Body of pancreas (tissue), 4 donors: Measurements from ENCODE around the gene TMEM217. TPM values are rescaled to one million over a fixed set of nuclear protein-coding genes. Genes with fewer than 3 reads are reported as not detected.
"Not testable (repeated sequence)": the region's sequence is repeated elsewhere in the genome, so short reads cannot be mapped to it uniquely, and the experiment has no call there.

Experiments
- ATAC-seq: fragments of 150-250 bp; one replicate; pipeline ENCODE4 v1.9.1; 2016
- DNase-seq, 4 donors: peaks; one replicate each; pipeline ENCODE4 v3.0.0-alpha.2; 2019
- H3K27ac ChIP-seq, 4 donors: fragments of 200-600 bp; sonication (generic); 1 replicate in 3 of 4; 2 replicates in 1 of 4; pipeline versions ENCODE4 v1.5.1 to v1.6.1; 2016 to 2019; ENCODE audit warnings: mild to moderate bottlenecking in 1 of 4, mixed read lengths in 1 of 4, moderate library complexity in 1 of 4
- H3K27me3 ChIP-seq, 2 donors: fragments of 200-600 bp; sonication (generic); one replicate each; pipeline ENCODE4 v1.6.0; 2016; ENCODE audit warnings: mild to moderate bottlenecking in 1 of 2
- H3K36me3 ChIP-seq, 2 donors: fragments of 200-600 bp; sonication (generic); replicated peaks in 1 of 2; 2 replicates each; pipeline ENCODE4 v1.5.1; 2016; ENCODE audit warnings: low read depth in 2 of 2; ENCODE audit not compliant: insufficient read depth in 1 of 2
- H3K4me1 ChIP-seq: fragments of 200-600 bp; sonication (generic); one replicate; pipeline ENCODE4 v1.6.0; 2016
- H3K4me3 ChIP-seq, 2 donors: fragments of 200-600 bp; sonication (generic); 1 replicate in 1 of 2; 2 replicates in 1 of 2; pipeline ENCODE4 v1.5.1; 2016 to 2019
- H3K9me3 ChIP-seq, 3 donors: fragments of 200-600 bp; sonication (generic); 1 replicate in 2 of 3; 2 replicates in 1 of 3; pipeline ENCODE4 v1.5.1; 2016
- POLR2A ChIP-seq, 3 donors: fragments of 450-650 bp; IDR thresholded peaks; one replicate each; pipeline ENCODE4 v1.6.1; 2016; ENCODE audit warnings: antibody characterized with exemption in 3 of 3, mild to moderate bottlenecking in 2 of 3
- whole genome bisulfite sequencing, 2 donors: methylation state at CpG; one replicate each; pipeline ENCODE4 v1.1.5; 2017; 5-methylcytosine and 5-hydroxymethylcytosine counted together
- intact Hi-C: fragments of 100-400 bp; cut with DNase I; formaldehyde crosslinking; loops from one replicate; pipeline ENCODE4 v1.15.1; 2023
- total RNA-seq, 2 donors: library from RNA; depleted of rRNA; stranded (reverse); fragments of >200 nt; gene quantifications; one replicate each; pipeline ENCODE4 v1.1.0, GENCODE V29; 2016
- TF ChIP-seq, protein P1 (sequence below), 7 experiments: fragments of 450-650 bp in 4 of 7; fragments of 200-600 bp in 3 of 7; sonication (generic) in 3 of 7; IDR thresholded peaks; one replicate each; pipeline ENCODE4 v1.5.1; 2016 to 2019; ENCODE audit warnings: antibody characterized with exemption in 7 of 7

TMEM217 gene
- total RNA-seq, 2 donors from 2014 or later = not detected

DNA sequence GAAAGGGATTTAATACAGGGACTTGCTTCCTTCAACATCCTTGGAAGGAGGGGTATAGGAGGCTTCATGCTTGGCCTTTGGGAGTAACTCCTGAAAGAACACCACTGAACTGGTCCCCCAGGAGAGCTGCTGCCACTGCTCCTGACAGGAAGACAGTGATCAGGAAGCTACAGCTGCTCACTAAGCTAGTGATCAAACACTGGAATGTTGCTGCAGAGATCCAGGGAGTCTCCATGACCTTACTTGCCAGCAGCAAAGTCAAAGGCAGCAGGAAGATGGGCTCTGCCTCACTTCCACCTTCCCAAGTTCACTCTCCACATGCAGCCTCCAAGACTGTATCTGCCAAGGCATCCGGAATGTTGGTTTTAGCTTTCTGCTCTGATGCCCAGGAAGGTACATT, 56.2 kb downstream of the TMEM217 start:
- Histone ChIP-seq H3K27ac (no peak overlapping the region), H3K9me3 (no peaks in the 10 kb centered on the region), H3K36me3 (no peaks in the 10 kb centered on the region), H3K4me3 (no peak overlapping the region), H3K27me3 (no peaks in the 10 kb centered on the region), H3K4me1 (peaks cover 5% of the 10 kb centered on the region)
- intact Hi-C loops = loop anchor here (10.0 kb wide), 1 partner anchor 437 kb away; no protein-coding TSS in a partner anchor
- no peak for TF ChIP-seq POLR2A (IDR thresholded peaks at IDR 0.05)
- TF ChIP-seq, protein P1, sequence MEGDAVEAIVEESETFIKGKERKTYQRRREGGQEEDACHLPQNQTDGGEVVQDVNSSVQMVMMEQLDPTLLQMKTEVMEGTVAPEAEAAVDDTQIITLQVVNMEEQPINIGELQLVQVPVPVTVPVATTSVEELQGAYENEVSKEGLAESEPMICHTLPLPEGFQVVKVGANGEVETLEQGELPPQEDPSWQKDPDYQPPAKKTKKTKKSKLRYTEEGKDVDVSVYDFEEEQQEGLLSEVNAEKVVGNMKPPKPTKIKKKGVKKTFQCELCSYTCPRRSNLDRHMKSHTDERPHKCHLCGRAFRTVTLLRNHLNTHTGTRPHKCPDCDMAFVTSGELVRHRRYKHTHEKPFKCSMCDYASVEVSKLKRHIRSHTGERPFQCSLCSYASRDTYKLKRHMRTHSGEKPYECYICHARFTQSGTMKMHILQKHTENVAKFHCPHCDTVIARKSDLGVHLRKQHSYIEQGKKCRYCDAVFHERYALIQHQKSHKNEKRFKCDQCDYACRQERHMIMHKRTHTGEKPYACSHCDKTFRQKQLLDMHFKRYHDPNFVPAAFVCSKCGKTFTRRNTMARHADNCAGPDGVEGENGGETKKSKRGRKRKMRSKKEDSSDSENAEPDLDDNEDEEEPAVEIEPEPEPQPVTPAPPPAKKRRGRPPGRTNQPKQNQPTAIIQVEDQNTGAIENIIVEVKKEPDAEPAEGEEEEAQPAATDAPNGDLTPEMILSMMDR (IDR thresholded peaks at IDR 0.05) = no peak
- 93 to 100% methylated on average over 1 of the region's 1 CpG for WGBS, 2 donors
- no peak for DNase-seq
- no peak for ATAC-seq

GRCh38 chr6:37200085-37200484, 57.9 kb downstream of the TMEM217 start:
- Histone ChIP-seq H3K27me3 (no peaks in the 10 kb centered on the region), H3K4me3 (no peak overlapping the region), H3K36me3 (no peaks in the 10 kb centered on the region), H3K27ac (no peak overlapping the region), H3K4me1 (peaks cover 5% of the 10 kb centered on the region), H3K9me3 (no peaks in the 10 kb centered on the region)
- ATAC-seq = no peak
- no peak for DNase-seq
- WGBS, 2 donors = 67 to 79% methylated on average over 5 of the region's 5 CpGs
- TF ChIP-seq POLR2A (IDR thresholded peaks at IDR 0.05) = no peak
- TF ChIP-seq, protein P1 (IDR thresholded peaks at IDR 0.05) = no peak
- intact Hi-C loops = loop anchor here (10.0 kb wide), 1 partner anchor 435 kb away; no protein-coding TSS in a partner anchor

DNA sequence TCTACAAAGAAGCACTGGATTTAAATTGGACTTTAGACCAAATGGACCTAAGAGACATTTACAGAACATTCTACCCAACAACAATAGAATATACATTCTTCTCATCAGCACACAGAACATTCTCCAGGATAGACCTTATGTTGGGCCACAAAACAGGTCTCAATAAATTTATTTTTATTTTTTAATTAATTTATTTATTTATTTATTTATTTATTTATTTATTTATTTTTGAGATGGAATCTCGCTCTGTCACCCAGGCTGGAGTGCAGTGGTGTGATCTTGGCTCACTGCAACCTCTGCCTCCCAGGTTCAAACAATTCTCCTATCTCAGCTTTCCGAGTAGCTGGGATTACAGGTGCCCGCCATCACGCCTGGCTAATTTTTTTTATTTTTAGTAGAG, 61.5 kb downstream of the TMEM217 start:
- H3K36me3 ChIP-seq, H3K27me3 ChIP-seq, DNase-seq, H3K4me1 ChIP-seq, intact Hi-C loops, H3K4me3 ChIP-seq, H3K9me3 ChIP-seq, ATAC-seq, H3K27ac ChIP-seq: not testable (repeated sequence)
- WGBS, 2 donors = 70 to 75% methylated on average over 4 of the region's 4 CpGs

DNA sequence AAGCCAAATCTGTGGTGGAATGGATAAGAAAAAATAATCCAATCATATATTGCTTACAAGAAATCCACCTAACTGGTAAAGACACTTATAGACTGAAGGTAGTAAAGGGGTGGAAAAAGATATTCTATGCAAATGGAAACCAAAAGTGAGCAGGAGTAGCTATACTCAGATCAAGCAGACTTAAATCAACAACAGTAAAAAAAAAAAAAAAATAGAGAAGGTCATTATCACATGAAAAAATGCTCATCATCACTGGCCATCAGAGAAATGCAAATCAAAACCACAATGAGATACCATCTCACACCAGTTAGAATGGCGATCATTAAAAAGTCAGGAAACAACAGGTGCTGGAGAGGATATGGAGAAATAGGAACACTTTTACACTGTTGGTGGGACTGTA, 63.1 kb downstream of the TMEM217 start:
- H3K9me3 ChIP-seq, H3K4me1 ChIP-seq, H3K27me3 ChIP-seq, intact Hi-C loops, H3K36me3 ChIP-seq, H3K4me3 ChIP-seq, DNase-seq, H3K27ac ChIP-seq, ATAC-seq: not testable (repeated sequence)
- 89 to 90% methylated on average over 1 of the region's 1 CpG for WGBS, 2 donors

DNA sequence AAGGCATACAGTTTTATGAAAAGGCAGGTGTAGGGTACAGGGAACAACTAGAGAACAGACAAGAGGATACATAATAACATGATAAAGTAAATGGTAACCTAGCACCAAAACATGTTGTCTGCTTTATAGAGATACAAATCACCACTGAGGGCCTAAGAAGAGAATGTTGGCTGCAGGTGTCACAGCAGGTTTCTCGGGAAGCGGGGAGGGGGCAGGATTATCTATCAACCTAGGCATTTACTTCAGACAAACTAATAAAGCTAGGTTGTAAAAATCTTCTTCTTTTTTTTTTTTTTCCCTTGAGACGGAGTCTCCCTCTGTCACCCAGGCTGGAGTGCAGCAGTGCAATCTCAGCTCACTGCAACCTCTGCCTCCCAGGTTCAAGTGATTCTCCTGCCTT, 65.3 kb downstream of the TMEM217 start:
- 84 to 87% methylated on average over 3 of the region's 3 CpGs for WGBS, 2 donors
- ATAC-seq (no peak), DNase-seq (no peak)
- no peak for TF ChIP-seq POLR2A (IDR thresholded peaks at IDR 0.05)
- TF ChIP-seq, protein P1 (IDR thresholded peaks at IDR 0.05) = no peak
- Histone ChIP-seq H3K4me1 (no peaks in the 10 kb centered on the region), H3K27ac (no peak overlapping the region), H3K4me3 (no peak overlapping the region), H3K27me3 (no peaks in the 10 kb centered on the region), H3K36me3 (no peaks in the 10 kb centered on the region), H3K9me3 (no peaks in the 10 kb centered on the region)
- intact Hi-C loops = no loop called here

DNA sequence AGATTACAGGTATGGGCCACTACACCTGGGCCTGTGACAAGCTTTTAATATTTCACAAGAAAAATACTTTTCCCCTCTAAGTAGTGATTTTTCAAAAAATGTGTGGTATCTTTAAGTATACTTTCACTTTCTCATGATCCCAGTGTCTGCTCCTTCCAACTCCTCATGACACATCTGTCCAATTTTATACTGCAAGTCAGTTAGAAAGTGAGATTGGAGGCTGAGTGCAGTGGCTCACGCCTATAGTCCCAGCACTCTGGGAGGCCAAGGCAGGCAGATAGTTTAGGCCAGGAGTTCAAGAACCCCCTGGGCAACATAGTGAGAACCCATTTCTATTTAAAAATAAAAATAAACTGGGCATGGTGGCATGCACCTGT, 67.8 kb downstream of the TMEM217 start:
- Histone ChIP-seq H3K9me3 (no peaks in the 10 kb centered on the region), H3K27ac (peak overlapping the region in 1 of 4 donors; percentile 18), H3K27me3 (no peaks in the 10 kb centered on the region), H3K4me1 (no peaks in the 10 kb centered on the region), H3K4me3 (no peak overlapping the region), H3K36me3 (no peaks in the 10 kb centered on the region)
- TF ChIP-seq, protein P1 (IDR thresholded peaks at IDR 0.05) = no peak
- TF ChIP-seq POLR2A (IDR thresholded peaks at IDR 0.05) = no peak
- WGBS, 2 donors = 71 to 100% methylated on average over 1 of the region's 1 CpG
- DNase-seq (no peak), ATAC-seq (no peak)
- intact Hi-C loops = no loop called here
